Measurements from ENCODE around the gene STARD8. TPM values are rescaled to one million over a fixed set of nuclear protein-coding genes. Genes with fewer than 3 reads are reported as not detected.

STARD8 gene
- total and polyA plus RNA-seq, 4 experiments from 2014 or later, result 0.14 to 0.86 (median 0.47) TPM; not detected in 1

Other genes with a start within 250 kb of the STARD8 start
- gene OPHN1, start 214.2 kb upstream of the STARD8 start, total RNA-seq, result under 1 TPM; 0.23 to 0.44 TPM
- gene OPHN1, start 214.2 kb upstream of the STARD8 start, polyA plus RNA-seq, result under 1 TPM in 1 of 2 donors, not detected in 1; 0.03 TPM
- 10 to 100 TPM; 17.1 to 18.9 TPM for gene YIPF6, start 148.6 kb upstream of the STARD8 start, total RNA-seq
- gene YIPF6, start 148.6 kb upstream of the STARD8 start, polyA plus RNA-seq, result 10 to 100 TPM; 22.2 to 23.2 TPM
- gene EFNB1, start 181.4 kb downstream of the STARD8 start, total RNA-seq, result 1 to 10 TPM; 4.5 to 4.9 TPM
- gene EFNB1, start 181.4 kb downstream of the STARD8 start, polyA plus RNA-seq, result 1 to 10 TPM; 1.4 to 5.5 TPM

All from CD4-positive, alpha-beta memory T cell (primary cell).